ENCODE data around the gene SPATS2. TPM values are rescaled to one million over a fixed set of nuclear protein-coding genes. Genes with fewer than 3 reads are reported as not detected.

SPATS2 gene
- total RNA-seq, 2 donors from 2014 or later, result 17.2 to 21.9 TPM

GRCh38 chr12:49489720-49490119 lies 122.5 kb downstream of the SPATS2 start:
- no peak overlapping the region for H3K9ac ChIP-seq (ENCODE audit: low read depth in 2 of 2, low read length in 2 of 2)
- no peaks in the 10 kb centered on the region for H3K4me1 ChIP-seq

GRCh38 chr12:49491823-49492222 lies 124.6 kb downstream of the SPATS2 start:
- Histone ChIP-seq H3K36me3 (peaks cover 5% of the 10 kb centered on the region), H3K9me3 (no peaks in the 10 kb centered on the region), H3K27ac (no peak overlapping the region), H3K9ac (ENCODE audit: low read depth in 2 of 2, low read length in 2 of 2) (no peak overlapping the region), H3K4me1 (no peaks in the 10 kb centered on the region), H3K27me3 (no peaks in the 10 kb centered on the region), H3K4me3 (no peak overlapping the region)
- TF ChIP-seq CTCF (IDR thresholded peaks at IDR 0.05), result no peak
- intact Hi-C loops (cut with DNase I), result no loop called here
- DNase-seq, result no peak

More at GRCh38 chr12:49489720-49490119, 122.5 kb downstream of the SPATS2 start:
- DNase-seq, result no peak
- H3K4me3 ChIP-seq, result no peak overlapping the region
- no peaks in the 10 kb centered on the region for H3K27me3 ChIP-seq
- no peaks in the 10 kb centered on the region for H3K9me3 ChIP-seq
- intact Hi-C loops (cut with DNase I), result no loop called here
- H3K27ac ChIP-seq, result no peak overlapping the region
- H3K36me3 ChIP-seq, result peaks cover 5% of the 10 kb centered on the region
- no peak for TF ChIP-seq CTCF (IDR thresholded peaks at IDR 0.05)

- Histone ChIP-seq H3K36me3 (peaks cover 5% of the 10 kb centered on the region), H3K4me1 (no peaks in the 10 kb centered on the region), H3K9ac (ENCODE audit: low read depth in 2 of 2, low read length in 2 of 2) (no peak overlapping the region), H3K9me3 (no peaks in the 10 kb centered on the region), H3K27me3 (no peaks in the 10 kb centered on the region), H3K4me3 (no peak overlapping the region), H3K27ac (no peak overlapping the region)
- intact Hi-C loops (cut with DNase I), result no loop called here
- TF ChIP-seq CTCF (IDR thresholded peaks at IDR 0.05), result no peak
- no peak for DNase-seq
Observed at GRCh38 chr12:49493900-49494299, 126.6 kb downstream of the SPATS2 start.

GRCh38 chr12:49496417-49497360 lies 129.4 kb downstream of the SPATS2 start:
- no peak overlapping the region for H3K27ac ChIP-seq
- no peak for DNase-seq
- no peaks in the 10 kb centered on the region for H3K27me3 ChIP-seq
- no peaks in the 10 kb centered on the region for H3K4me1 ChIP-seq
- no peak for TF ChIP-seq CTCF (IDR thresholded peaks at IDR 0.05)
- no peak overlapping the region for H3K9ac ChIP-seq (ENCODE audit: low read depth in 2 of 2, low read length in 2 of 2)
- intact Hi-C loops (cut with DNase I), result no loop called here
- no peak overlapping the region for H3K4me3 ChIP-seq
- H3K36me3 ChIP-seq, result no peaks in the 10 kb centered on the region
- H3K9me3 ChIP-seq, result no peaks in the 10 kb centered on the region

GRCh38 chr12:49501895-49502294 lies 134.6 kb downstream of the SPATS2 start:
- no peaks in the 10 kb centered on the region for H3K36me3 ChIP-seq
- H3K27me3 ChIP-seq, result no peaks in the 10 kb centered on the region
- no peaks in the 10 kb centered on the region for H3K9me3 ChIP-seq
- no peak overlapping the region for H3K27ac ChIP-seq
- intact Hi-C loops (cut with DNase I), result no loop called here
- H3K4me3 ChIP-seq, result no peak overlapping the region
- no peak for DNase-seq
- H3K9ac ChIP-seq (ENCODE audit: low read depth in 2 of 2, low read length in 2 of 2), result no peak overlapping the region
- no peak for TF ChIP-seq CTCF (IDR thresholded peaks at IDR 0.05)
- no peaks in the 10 kb centered on the region for H3K4me1 ChIP-seq
